ENCODE measurements around the gene RANBP1.

RANBP1 gene

DNA sequence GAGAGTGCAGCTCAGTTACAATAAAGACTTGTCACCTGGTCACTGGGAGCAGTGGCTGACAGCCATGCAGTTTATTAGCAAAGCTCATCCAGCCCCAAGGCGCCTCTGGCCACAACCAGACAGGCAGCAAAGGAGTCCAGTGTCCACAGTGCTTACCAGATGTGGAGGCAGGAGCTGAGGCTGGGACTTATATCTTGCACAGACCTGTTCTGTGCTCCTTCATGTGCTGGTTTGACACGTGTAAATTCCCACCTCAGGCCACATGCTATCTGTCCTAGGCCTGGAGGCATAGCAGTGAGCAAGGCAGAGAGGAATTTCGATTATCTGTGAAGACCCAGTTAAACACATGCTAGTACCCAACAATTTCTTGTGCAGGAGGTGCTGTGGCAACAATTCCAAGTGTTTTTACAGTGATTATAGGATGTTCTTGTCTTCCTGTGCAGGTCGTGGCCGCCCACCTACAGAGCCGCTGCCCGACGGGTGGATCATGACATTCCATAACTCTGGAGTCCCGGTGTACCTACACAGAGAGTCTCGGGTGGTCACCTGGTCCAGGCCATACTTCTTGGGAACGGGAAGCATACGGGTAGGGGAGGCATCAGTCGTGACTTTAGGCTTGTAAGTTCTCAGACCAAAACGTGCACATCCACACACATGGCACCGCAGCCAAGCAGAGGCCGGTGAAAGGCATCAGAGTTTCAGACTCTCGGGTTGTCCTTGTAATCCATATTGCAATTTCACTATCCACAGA lies 26.5 kb upstream of the RANBP1 start:
- no peak overlapping the region for H2AFZ ChIP-seq (ENCODE audit: low read length, unreplicated experiment)
- H3K36me3 ChIP-seq (ENCODE audit: insufficient read depth, low read length), result peaks cover 5% of the 10 kb centered on the region; the same call in 1 of the 2 replicates
- H3K79me2 ChIP-seq (ENCODE audit: control insufficient read depth, insufficient read depth, low read length, unreplicated experiment), result peaks cover 30% of the 10 kb centered on the region
- H3K4me3 ChIP-seq (ENCODE audit: low read depth, low read length), result no peak overlapping the region
- no peaks in the 10 kb centered on the region for H3K4me1 ChIP-seq (ENCODE audit: control insufficient read depth, insufficient read depth, low read length, unreplicated experiment)
- no peak overlapping the region for H3K27ac ChIP-seq (ENCODE audit: low read depth, low read length)
- no peaks in the 10 kb centered on the region for H3K27me3 ChIP-seq (ENCODE audit: insufficient read depth, low read length)

DNA sequence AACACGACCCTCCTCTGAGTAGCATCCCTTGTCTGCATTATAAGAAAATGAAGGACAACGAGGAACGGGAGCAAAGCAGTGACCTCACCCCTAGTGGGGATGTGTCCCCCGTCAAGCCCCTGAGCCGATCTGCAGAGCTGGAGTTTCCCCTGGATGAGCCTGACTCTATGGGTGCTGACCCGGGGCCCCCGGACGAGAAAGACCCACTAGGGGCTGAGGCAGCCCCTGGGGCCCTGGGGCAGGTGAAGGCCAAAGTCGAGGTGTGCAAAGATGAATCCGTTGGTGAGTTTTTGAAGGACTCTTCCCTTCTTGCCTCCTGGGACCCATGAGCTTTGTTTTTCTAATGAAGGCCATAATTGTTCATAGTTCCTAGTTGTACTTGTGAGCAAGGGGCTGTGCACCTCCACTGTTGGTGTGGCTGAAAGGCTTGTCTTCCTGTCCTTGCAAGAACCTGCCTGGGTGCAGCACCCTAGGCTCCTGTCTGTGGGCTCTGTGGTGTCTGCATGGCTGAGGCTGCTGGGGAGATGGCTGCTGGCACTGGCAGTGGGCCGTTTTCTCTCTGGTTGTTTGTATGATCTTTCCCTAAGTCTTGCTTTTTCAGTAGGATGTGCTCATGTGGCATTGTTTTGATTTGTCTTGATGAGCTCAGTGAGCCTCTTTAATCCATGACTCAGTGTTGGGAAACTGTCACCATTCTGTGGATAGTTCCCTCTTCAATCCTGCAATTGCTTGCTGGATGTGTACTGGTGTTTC lies 25.8 kb upstream of the RANBP1 start:
- H3K27ac ChIP-seq (ENCODE audit: low read depth, low read length), result no peak overlapping the region
- no peak overlapping the region for H2AFZ ChIP-seq (ENCODE audit: low read length, unreplicated experiment)
- H3K4me3 ChIP-seq (ENCODE audit: low read depth, low read length), result no peak overlapping the region
- H3K79me2 ChIP-seq (ENCODE audit: control insufficient read depth, insufficient read depth, low read length, unreplicated experiment), result peaks cover 23% of the 10 kb centered on the region
- H3K36me3 ChIP-seq (ENCODE audit: insufficient read depth, low read length), result peaks cover 5% of the 10 kb centered on the region; the same call in 1 of the 2 replicates
- no peaks in the 10 kb centered on the region for H3K4me1 ChIP-seq (ENCODE audit: control insufficient read depth, insufficient read depth, low read length, unreplicated experiment)
- H3K27me3 ChIP-seq (ENCODE audit: insufficient read depth, low read length), result no peaks in the 10 kb centered on the region

DNA sequence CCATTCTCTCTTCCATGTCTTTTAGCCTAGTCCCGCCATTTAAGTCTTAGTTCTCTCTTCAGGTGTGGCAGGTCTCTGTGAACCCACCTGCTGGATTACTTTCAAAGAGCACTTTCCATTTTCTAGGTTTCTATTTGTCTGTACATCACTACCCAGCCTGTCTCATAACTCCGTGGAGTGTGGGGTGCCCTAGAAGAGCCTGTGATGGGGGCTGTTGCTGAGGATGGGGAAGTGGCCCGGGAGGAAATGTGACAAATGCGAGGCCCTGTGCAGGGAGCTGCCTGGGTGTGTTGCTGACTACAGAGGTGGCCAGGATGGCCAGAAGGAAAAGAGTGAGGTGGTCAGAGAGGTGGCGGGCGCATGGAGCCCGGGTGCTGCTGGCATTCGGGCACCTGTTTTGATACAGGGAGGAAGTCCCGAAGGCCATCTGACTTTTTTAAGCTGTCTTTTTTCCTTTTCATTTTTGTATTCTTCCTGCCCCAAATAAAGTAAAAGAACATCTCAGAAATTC lies 25.1 kb upstream of the RANBP1 start:
- Histone ChIP-seq H2AFZ (ENCODE audit: low read length, unreplicated experiment) (no peak overlapping the region), H3K79me2 (ENCODE audit: control insufficient read depth, insufficient read depth, low read length, unreplicated experiment) (peaks cover 16% of the 10 kb centered on the region), H3K4me3 (ENCODE audit: low read depth, low read length) (no peak overlapping the region), H3K4me1 (ENCODE audit: control insufficient read depth, insufficient read depth, low read length, unreplicated experiment) (no peaks in the 10 kb centered on the region), H3K27ac (ENCODE audit: low read depth, low read length) (no peak overlapping the region), H3K27me3 (ENCODE audit: insufficient read depth, low read length) (no peaks in the 10 kb centered on the region), H3K36me3 (ENCODE audit: insufficient read depth, low read length) (peaks cover 7% of the 10 kb centered on the region)

DNA sequence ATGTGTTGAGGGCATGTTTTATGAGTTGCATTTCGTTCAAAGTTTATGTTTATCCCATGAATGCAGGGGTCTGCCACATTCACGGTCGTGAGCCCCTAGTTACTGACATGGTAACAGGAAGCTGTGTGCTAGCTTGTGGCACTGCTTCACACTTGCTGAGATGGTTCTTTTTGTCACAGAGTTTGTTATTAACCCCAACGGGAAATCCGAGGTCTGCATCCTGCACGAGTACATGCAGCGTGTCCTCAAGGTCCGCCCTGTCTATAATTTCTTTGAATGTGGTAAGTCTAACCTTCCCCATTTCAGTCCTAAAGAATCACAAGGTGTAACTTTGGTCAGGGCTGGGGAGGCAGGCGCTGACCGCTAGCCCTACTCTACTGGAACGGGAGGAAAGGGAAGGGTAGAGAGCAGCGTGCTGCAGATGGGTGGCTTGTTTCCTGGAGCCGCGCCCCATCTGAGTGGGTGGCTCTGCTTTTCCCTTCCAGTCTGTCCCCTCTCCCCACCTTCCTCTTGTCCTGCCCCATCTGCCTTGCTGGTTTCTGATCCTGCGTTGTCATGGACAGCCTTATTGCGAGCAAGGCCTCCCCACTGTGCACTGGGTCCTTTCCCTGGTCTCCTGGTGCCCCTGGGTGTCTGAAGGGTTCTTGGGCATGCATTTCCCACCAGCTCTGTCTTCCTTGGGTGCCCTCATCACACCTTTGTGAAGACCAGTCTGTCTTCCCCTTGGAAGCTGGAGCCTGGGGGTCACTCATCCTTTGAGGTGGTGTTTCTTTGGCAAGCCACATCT lies 24.0 kb upstream of the RANBP1 start:
- H3K4me3 ChIP-seq (ENCODE audit: low read depth, low read length), result no peak overlapping the region
- H3K27me3 ChIP-seq (ENCODE audit: insufficient read depth, low read length), result no peaks in the 10 kb centered on the region
- no peak overlapping the region for H3K27ac ChIP-seq (ENCODE audit: low read depth, low read length)
- no peak overlapping the region for H2AFZ ChIP-seq (ENCODE audit: low read length, unreplicated experiment)
- H3K4me1 ChIP-seq (ENCODE audit: control insufficient read depth, insufficient read depth, low read length, unreplicated experiment), result no peaks in the 10 kb centered on the region
- peaks cover 17% of the 10 kb centered on the region for H3K36me3 ChIP-seq (ENCODE audit: insufficient read depth, low read length)
- peaks cover 6% of the 10 kb centered on the region for H3K79me2 ChIP-seq (ENCODE audit: control insufficient read depth, insufficient read depth, low read length, unreplicated experiment)

DNA sequence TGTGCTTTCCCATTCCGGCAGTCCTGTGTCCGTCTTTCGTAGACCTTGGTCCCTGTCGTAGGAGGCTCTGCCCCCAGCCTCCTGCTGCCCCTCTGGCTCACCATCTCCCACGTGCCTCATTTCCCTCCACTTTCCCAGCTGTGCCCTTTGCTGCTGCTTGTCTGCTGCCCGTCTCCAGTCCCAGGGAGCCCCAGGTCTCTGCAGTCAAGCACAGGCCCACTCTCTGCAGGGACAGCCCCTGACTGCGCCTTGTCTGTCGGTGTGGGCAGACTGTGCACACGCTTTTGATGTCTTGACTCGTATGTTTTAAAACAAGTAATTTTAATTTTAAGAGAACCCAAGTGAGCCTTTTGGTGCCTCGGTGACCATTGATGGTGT lies 23.4 kb upstream of the RANBP1 start:
- H3K27me3 ChIP-seq (ENCODE audit: insufficient read depth, low read length), result no peaks in the 10 kb centered on the region
- H2AFZ ChIP-seq (ENCODE audit: low read length, unreplicated experiment), result no peak overlapping the region
- no peaks in the 10 kb centered on the region for H3K4me1 ChIP-seq (ENCODE audit: control insufficient read depth, insufficient read depth, low read length, unreplicated experiment)
- peaks cover 5% of the 10 kb centered on the region for H3K79me2 ChIP-seq (ENCODE audit: control insufficient read depth, insufficient read depth, low read length, unreplicated experiment)
- no peak overlapping the region for H3K4me3 ChIP-seq (ENCODE audit: low read depth, low read length)
- peaks cover 23% of the 10 kb centered on the region for H3K36me3 ChIP-seq (ENCODE audit: insufficient read depth, low read length)
- no peak overlapping the region for H3K27ac ChIP-seq (ENCODE audit: low read depth, low read length)

DNA sequence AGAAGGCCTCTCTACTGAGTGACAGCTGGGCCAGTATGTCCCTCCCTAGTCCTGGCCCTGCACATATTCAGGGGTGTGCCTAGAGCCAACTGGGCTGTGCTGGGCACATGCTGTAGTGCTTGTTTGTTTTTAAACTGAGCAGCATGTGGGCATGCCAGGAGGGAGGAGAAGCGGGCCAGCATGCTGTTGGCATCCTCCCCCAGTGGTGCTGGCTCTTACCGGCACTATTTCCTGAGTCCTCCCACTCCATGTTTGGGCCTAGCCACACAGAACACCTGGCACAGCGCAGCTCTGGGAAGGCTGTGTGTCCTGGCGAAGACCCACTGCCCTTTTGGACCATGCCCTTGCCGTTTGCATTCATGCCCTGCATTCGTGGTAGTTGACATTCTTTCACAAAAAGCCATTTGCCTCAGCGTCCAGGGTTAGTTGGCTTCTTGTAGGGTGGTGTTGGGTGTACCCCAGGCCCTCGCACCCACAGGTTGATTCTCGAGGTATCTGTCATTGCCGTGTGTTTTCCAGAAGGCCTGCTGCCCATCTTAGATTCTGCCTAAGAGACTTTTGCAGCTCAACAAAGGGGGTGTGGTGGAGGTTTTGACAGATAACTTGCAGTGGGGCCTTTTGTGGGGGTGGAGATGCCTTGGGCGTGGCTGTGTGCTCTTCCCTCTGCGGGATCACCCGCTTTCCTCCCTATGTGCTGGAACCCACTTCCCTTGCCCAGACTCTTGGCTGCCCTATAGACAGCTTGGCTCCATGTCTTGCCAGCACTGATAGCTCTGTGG lies 22.3 kb upstream of the RANBP1 start:
- Histone ChIP-seq H2AFZ (ENCODE audit: low read length, unreplicated experiment) (no peak overlapping the region), H3K4me3 (ENCODE audit: low read depth, low read length) (no peak overlapping the region), H3K27ac (ENCODE audit: low read depth, low read length) (no peak overlapping the region), H3K79me2 (ENCODE audit: control insufficient read depth, insufficient read depth, low read length, unreplicated experiment) (peaks cover 3% of the 10 kb centered on the region), H3K27me3 (ENCODE audit: insufficient read depth, low read length) (no peaks in the 10 kb centered on the region), H3K4me1 (ENCODE audit: control insufficient read depth, insufficient read depth, low read length, unreplicated experiment) (no peaks in the 10 kb centered on the region), H3K36me3 (ENCODE audit: insufficient read depth, low read length) (peaks cover 25% of the 10 kb centered on the region)

DNA sequence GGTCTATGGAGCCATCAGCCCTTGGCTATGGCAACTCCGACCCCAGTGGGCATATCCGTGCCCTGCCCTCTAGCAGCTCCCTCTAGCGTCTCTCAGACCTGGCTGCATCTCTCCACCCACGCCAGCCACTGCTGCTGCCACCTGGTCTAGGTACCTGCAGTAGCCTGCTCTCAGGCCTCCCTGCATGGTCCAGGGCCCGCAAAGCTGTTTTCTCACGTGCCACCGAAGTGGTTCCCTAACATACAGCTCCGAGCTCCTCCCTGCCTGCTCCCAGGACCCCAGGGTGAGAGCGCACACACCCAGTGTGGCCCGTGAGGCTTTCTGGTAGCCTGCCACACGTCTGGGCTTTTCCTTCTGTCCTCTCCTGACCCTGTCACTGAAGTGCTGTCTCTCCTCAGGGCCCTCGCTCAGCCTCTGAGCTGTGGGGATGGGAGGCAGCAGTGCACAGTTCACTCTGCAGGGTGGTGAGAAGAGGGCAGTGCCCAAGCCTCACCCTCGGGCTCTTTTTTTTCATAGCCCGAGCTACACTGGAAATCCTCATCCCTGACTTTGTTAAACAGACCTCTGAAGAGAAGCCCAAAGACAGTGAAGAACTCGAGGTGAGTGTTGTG lies 21.6 kb upstream of the RANBP1 start:
- Histone ChIP-seq H3K27ac (ENCODE audit: low read depth, low read length) (no peak overlapping the region), H3K4me1 (ENCODE audit: control insufficient read depth, insufficient read depth, low read length, unreplicated experiment) (no peaks in the 10 kb centered on the region), H2AFZ (ENCODE audit: low read length, unreplicated experiment) (no peak overlapping the region), H3K36me3 (ENCODE audit: insufficient read depth, low read length) (peaks cover 26% of the 10 kb centered on the region), H3K79me2 (ENCODE audit: control insufficient read depth, insufficient read depth, low read length, unreplicated experiment) (peaks cover 3% of the 10 kb centered on the region), H3K27me3 (ENCODE audit: insufficient read depth, low read length) (no peaks in the 10 kb centered on the region), H3K4me3 (ENCODE audit: low read depth, low read length) (no peak overlapping the region)

DNA sequence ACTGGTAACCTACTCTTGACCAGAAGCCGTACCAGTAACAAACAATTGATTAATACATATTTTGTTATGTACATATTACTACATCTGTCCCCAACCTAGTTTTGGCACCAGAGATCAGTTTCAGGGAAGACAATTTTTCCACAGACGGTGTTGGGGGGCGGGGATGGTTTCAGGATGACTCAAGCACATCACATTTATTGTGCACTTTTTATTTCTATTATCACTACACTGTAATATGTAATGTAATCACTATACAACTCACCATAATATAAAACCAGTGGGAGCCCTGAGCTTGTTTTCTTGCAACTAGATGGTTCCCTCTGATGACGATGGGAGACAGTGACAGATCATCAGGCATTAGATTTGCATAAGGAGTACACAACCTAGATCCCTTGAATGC lies 20.4 kb upstream of the RANBP1 start:
- Histone ChIP-seq H3K27me3 (ENCODE audit: insufficient read depth, low read length) (no peaks in the 10 kb centered on the region), H3K27ac (ENCODE audit: low read depth, low read length) (no peak overlapping the region), H3K4me1 (ENCODE audit: control insufficient read depth, insufficient read depth, low read length, unreplicated experiment) (no peaks in the 10 kb centered on the region), H3K4me3 (ENCODE audit: low read depth, low read length) (no peak overlapping the region), H3K36me3 (ENCODE audit: insufficient read depth, low read length) (peaks cover 26% of the 10 kb centered on the region), H3K79me2 (ENCODE audit: control insufficient read depth, insufficient read depth, low read length, unreplicated experiment) (peaks cover 3% of the 10 kb centered on the region), H2AFZ (ENCODE audit: low read length, unreplicated experiment) (no peak overlapping the region)

DNA sequence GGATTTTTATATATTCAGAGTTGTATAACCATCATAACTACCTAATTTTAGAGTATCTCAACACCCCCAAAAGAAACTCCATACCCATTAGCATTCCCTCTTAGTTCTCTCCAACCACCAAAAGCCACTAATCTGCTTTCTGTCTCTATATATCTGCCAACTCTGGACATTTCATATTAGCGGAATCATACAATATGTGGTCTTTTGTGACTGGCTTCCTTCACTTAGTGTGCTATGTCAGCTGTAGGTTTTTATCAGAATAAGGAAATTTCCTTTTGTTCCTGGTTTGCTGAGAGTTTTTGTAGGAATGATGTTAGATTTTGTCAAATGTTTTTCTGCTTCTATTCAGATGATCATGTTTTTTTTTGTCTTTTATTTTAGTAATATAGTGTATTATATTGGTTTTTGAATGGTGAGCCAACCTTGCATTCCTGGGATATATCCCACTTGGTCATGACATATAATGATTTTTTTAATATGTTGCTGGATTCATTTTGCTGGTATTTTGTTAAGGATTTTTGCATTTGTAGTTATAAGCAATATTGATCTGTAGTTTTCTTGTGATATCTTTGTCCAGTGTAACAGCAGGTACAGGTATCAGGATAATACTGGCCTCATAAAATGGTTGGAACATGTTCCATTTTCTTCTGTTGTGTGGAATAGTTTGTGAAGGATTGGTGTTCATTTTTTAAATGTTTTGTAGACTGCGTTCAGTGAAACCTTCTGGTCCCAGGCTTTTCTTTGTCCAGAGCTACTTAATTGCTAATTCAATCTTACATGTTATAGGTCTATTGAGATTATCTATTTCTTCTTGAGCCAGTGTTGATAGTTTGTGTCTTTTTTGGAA lies 19.1 kb upstream of the RANBP1 start:
- Histone ChIP-seq H3K36me3 (ENCODE audit: insufficient read depth, low read length) (peaks cover 21% of the 10 kb centered on the region), H3K4me3 (ENCODE audit: low read depth, low read length) (no peak overlapping the region), H3K27me3 (ENCODE audit: insufficient read depth, low read length) (no peaks in the 10 kb centered on the region), H3K79me2 (ENCODE audit: control insufficient read depth, insufficient read depth, low read length, unreplicated experiment) (peaks cover 3% of the 10 kb centered on the region), H2AFZ (ENCODE audit: low read length, unreplicated experiment) (no peak overlapping the region), H3K27ac (ENCODE audit: low read depth, low read length) (no peak overlapping the region), H3K4me1 (ENCODE audit: control insufficient read depth, insufficient read depth, low read length, unreplicated experiment) (no peaks in the 10 kb centered on the region)
